Measurements from ENCODE around the gene CPXM2. TPM values are rescaled to one million over a fixed set of nuclear protein-coding genes. Genes with fewer than 3 reads are reported as not detected.

CPXM2 gene
- polyA plus RNA-seq, 1 experiment = 14.4 TPM

- DNase-seq (ENCODE audit: low read depth) = no peak
- Histone ChIP-seq H3K27me3 (ENCODE audit: control insufficient read depth, insufficient read depth, low read length) (no peaks in the 10 kb centered on the region), H3K4me3 (ENCODE audit: low read depth, low read length) (no peak overlapping the region), H3K36me3 (ENCODE audit: control insufficient read depth, insufficient read depth, low read length) (no peaks in the 10 kb centered on the region)
- TF ChIP-seq CTCF (IDR thresholded peaks at IDR 0.05; ENCODE audit: insufficient read depth, low read depth, low read length) = no peak
- CTCF ChIA-PET = interaction anchor here (0.6 kb wide), 1 partner anchor 27 kb away, joined by 3 read pairs; no protein-coding TSS in a partner anchor
- POLR2A ChIA-PET = no interaction called here
Measured at GRCh38 chr10:123757853-123758252, 133.8 kb downstream of the CPXM2 start.

- ChIA-PET POLR2A (no interaction called here), CTCF (no interaction called here)
- no peak for TF ChIP-seq CTCF (IDR thresholded peaks at IDR 0.05; ENCODE audit: insufficient read depth, low read depth, low read length)
- DNase-seq (ENCODE audit: low read depth) = no peak
- Histone ChIP-seq H3K36me3 (ENCODE audit: control insufficient read depth, insufficient read depth, low read length) (no peaks in the 10 kb centered on the region), H3K27me3 (ENCODE audit: control insufficient read depth, insufficient read depth, low read length) (no peaks in the 10 kb centered on the region), H3K4me3 (ENCODE audit: low read depth, low read length) (no peak overlapping the region)
Measured at GRCh38 chr10:123755061-123755460, 136.5 kb downstream of the CPXM2 start.

GRCh38 chr10:123754123-123754522, 137.5 kb downstream of the CPXM2 start:
- no peak for TF ChIP-seq CTCF (IDR thresholded peaks at IDR 0.05; ENCODE audit: insufficient read depth, low read depth, low read length)
- CTCF ChIA-PET = no interaction called here
- POLR2A ChIA-PET = no interaction called here
- H3K4me3 ChIP-seq (ENCODE audit: low read depth, low read length) = no peak overlapping the region
- DNase-seq (ENCODE audit: low read depth) = no peak
- H3K36me3 ChIP-seq (ENCODE audit: control insufficient read depth, insufficient read depth, low read length) = no peaks in the 10 kb centered on the region
- no peaks in the 10 kb centered on the region for H3K27me3 ChIP-seq (ENCODE audit: control insufficient read depth, insufficient read depth, low read length)

- TF ChIP-seq CTCF (IDR thresholded peaks at IDR 0.05; ENCODE audit: insufficient read depth, low read depth, low read length) = no peak
- ChIA-PET CTCF (no interaction called here), POLR2A (no interaction called here)
Measured at GRCh38 chr10:123751342-123752134, 140.1 kb downstream of the CPXM2 start.

GRCh38 chr10:123750901-123751300, 140.7 kb downstream of the CPXM2 start:
- no peaks in the 10 kb centered on the region for H3K36me3 ChIP-seq (ENCODE audit: control insufficient read depth, insufficient read depth, low read length)
- DNase-seq (ENCODE audit: low read depth) = no peak
- H3K4me3 ChIP-seq (ENCODE audit: low read depth, low read length) = no peak overlapping the region
- ChIA-PET POLR2A (no interaction called here), CTCF (no interaction called here)
- TF ChIP-seq CTCF (IDR thresholded peaks at IDR 0.05; ENCODE audit: insufficient read depth, low read depth, low read length) = no peak
- H3K27me3 ChIP-seq (ENCODE audit: control insufficient read depth, insufficient read depth, low read length) = no peaks in the 10 kb centered on the region

More at GRCh38 chr10:123751342-123752134, 140.1 kb downstream of the CPXM2 start:
- no peak for DNase-seq (ENCODE audit: low read depth)
- Histone ChIP-seq H3K36me3 (ENCODE audit: control insufficient read depth, insufficient read depth, low read length) (no peaks in the 10 kb centered on the region), H3K27me3 (ENCODE audit: control insufficient read depth, insufficient read depth, low read length) (no peaks in the 10 kb centered on the region), H3K4me3 (ENCODE audit: low read depth, low read length) (no peak overlapping the region)

All from BJ (cell line).